WERI-Rb-1 (cell line): ENCODE measurements around the gene SLC49A3.

Source experiments
- DNase-seq: peaks from one replicate; pipeline ENCODE4 v3.0.0-alpha.2; 2020
- H3K27ac ChIP-seq: fragments of 250-450 bp; sonication (Bioruptor Pico); 2 replicates; pipeline ENCODE4 v1.5.1; 2020; ENCODE audit warnings: mild to moderate bottlenecking, moderate library complexity
- H3K27me3 ChIP-seq: fragments of 250-450 bp; sonication (Bioruptor Pico); 2 replicates; pipeline ENCODE4 v1.5.1; 2021; ENCODE audit warnings: mild to moderate bottlenecking, low read depth, moderate library complexity; ENCODE audit not compliant: insufficient read depth, severe bottlenecking
- H3K36me3 ChIP-seq: fragments of 250-450 bp; sonication (Bioruptor Pico); 2 replicates; pipeline ENCODE4 v1.5.1; 2020; ENCODE audit warnings: mild to moderate bottlenecking, moderate library complexity
- H3K4me3 ChIP-seq: 2 replicates; pipeline ENCODE4 v1.5.1; 2011; ENCODE audit warnings: low read depth, mild to moderate bottlenecking, control low read depth, low read length
- H3K9me3 ChIP-seq: fragments of 250-450 bp; sonication (Bioruptor Pico); 2 replicates; pipeline ENCODE4 v1.5.1; 2021; ENCODE audit warnings: mild to moderate bottlenecking, moderate library complexity; ENCODE audit not compliant: severe bottlenecking
- CTCF ChIP-seq: IDR thresholded peaks from 2 replicates; pipeline ENCODE4 v1.5.1; 2011; ENCODE audit warnings: low read depth, mild to moderate bottlenecking, control low read depth, inconsistent platforms, low read length

The SLC49A3 gene

GRCh38 chr4:654503-654845, 34.5 kb downstream of the SLC49A3 start:
- Histone ChIP-seq H3K4me3 (no peak overlapping the region), H3K27me3 (no peaks in the 10 kb centered on the region), H3K36me3 (peaks cover 32% of the 10 kb centered on the region), H3K27ac (no peak overlapping the region), H3K9me3 (no peaks in the 10 kb centered on the region)
- TF ChIP-seq CTCF, result no peak
- no peak for DNase-seq

- no peaks in the 10 kb centered on the region for H3K9me3 ChIP-seq
- no peak overlapping the region for H3K4me3 ChIP-seq
- H3K27me3 ChIP-seq, result no peaks in the 10 kb centered on the region
- H3K36me3 ChIP-seq, result peaks cover 31% of the 10 kb centered on the region
- TF ChIP-seq CTCF, result no peak
- H3K27ac ChIP-seq, result no peak overlapping the region
- DNase-seq, result no peak
Observed at GRCh38 chr4:653831-654502, 35.0 kb downstream of the SLC49A3 start.

GRCh38 chr4:653080-653821, 35.7 kb downstream of the SLC49A3 start:
- no peak for DNase-seq
- Histone ChIP-seq H3K4me3 (no peak overlapping the region), H3K27ac (no peak overlapping the region), H3K27me3 (no peaks in the 10 kb centered on the region), H3K36me3 (peaks cover 26% of the 10 kb centered on the region), H3K9me3 (no peaks in the 10 kb centered on the region)
- TF ChIP-seq CTCF, result no peak

- DNase-seq, result no peak
- no peak for TF ChIP-seq CTCF
- Histone ChIP-seq H3K27ac (no peak overlapping the region), H3K27me3 (no peaks in the 10 kb centered on the region), H3K4me3 (no peak overlapping the region), H3K9me3 (no peaks in the 10 kb centered on the region), H3K36me3 (peaks cover 27% of the 10 kb centered on the region)
Observed at GRCh38 chr4:651884-652642, 36.9 kb downstream of the SLC49A3 start.

- H3K27me3 ChIP-seq, result no peaks in the 10 kb centered on the region
- peaks cover 23% of the 10 kb centered on the region for H3K36me3 ChIP-seq
- no peak for DNase-seq
- TF ChIP-seq CTCF, result no peak
- no peaks in the 10 kb centered on the region for H3K9me3 ChIP-seq
- H3K27ac ChIP-seq, result no peak overlapping the region
- no peak overlapping the region for H3K4me3 ChIP-seq
Observed at GRCh38 chr4:650951-651883, 37.7 kb downstream of the SLC49A3 start.
